GM12875 (cell line): ENCODE data around the gene FUT6.

Source experiments
- H3K4me3 ChIP-seq: one replicate; pipeline ENCODE4 v1.5.1; 2011; ENCODE audit warnings: low read depth, low read length, control low read depth
- CTCF ChIP-seq: IDR thresholded peaks from 2 replicates; pipeline ENCODE4 v1.5.1; 2011; ENCODE audit warnings: low read depth, mild to moderate bottlenecking, control low read depth, inconsistent platforms, low read length, moderate library complexity, borderline replicate concordance; ENCODE audit not compliant: insufficient read depth

FUT6 gene

GRCh38 chr19:5800361-5801270 is 38.9 kb downstream of the FUT6 start:
- no peak for TF ChIP-seq CTCF
- H3K4me3 ChIP-seq: no peak overlapping the region

GRCh38 chr19:5799247-5800241 is 40.0 kb downstream of the FUT6 start:
- no peak for TF ChIP-seq CTCF
- H3K4me3 ChIP-seq: no peak overlapping the region

GRCh38 chr19:5798244-5798643 is 41.3 kb downstream of the FUT6 start:
- no peak overlapping the region for H3K4me3 ChIP-seq
- TF ChIP-seq CTCF: no peak

- H3K4me3 ChIP-seq: no peak overlapping the region
- TF ChIP-seq CTCF: no peak
These were observed 44.1 kb downstream of the FUT6 start for GRCh38 chr19:5795382-5795919.

- no peak for TF ChIP-seq CTCF
These were observed 46.3 kb downstream of the FUT6 start for GRCh38 chr19:5793188-5793587.

GRCh38 chr19:5792224-5792623 is 47.3 kb downstream of the FUT6 start:
- H3K4me3 ChIP-seq: no peak overlapping the region
- TF ChIP-seq CTCF: no peak

More at GRCh38 chr19:5793188-5793587, 46.3 kb downstream of the FUT6 start:
- H3K4me3 ChIP-seq: no peak overlapping the region
